ENCODE results near the gene BPIFA1. TPM values are rescaled to one million over a fixed set of nuclear protein-coding genes. Genes with fewer than 3 reads are reported as not detected.
A peak's percentile ranks its signal among the peaks of the same experiment; 100 is the strongest.

The BPIFA1 gene
- total and polyA plus RNA-seq, 9 of the 15 experiments (the other 6 are each of a cell fraction or from before 2014, with no cell fraction given): not detected

DNA sequence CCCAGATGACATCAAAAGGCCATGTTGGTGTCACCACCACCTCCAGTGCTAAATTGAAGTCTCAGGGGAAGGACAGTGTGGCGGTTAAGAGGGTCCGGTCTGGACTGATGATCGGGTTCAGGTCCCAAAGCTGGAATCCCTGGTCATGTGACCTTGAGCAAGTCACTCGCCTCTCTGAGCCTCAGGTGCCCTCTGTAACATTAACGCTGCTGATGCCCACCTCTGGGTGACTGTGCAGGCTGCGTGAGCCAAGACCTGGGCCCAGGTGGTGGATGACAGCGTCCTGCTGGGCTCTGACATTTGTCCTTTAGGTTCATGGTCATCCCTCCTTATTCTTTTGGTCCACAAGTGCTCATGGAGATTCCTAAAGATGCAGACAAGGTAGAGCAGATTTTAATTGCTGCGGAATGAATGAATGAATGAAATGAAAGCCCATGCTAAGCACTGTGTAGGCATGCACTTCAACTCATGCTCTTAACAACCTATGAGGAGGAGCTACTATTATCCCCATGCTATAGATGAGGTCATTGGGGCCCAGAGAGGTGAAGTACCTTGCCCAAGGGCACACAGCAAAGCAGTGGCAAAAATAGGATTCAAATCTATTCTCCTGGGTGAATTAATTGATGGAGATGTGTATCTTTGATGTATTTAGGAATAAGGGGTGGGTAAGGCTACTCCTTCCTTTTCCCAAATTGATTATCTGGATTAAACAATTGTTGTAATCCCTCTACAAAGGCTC lies 46.6 kb downstream of the BPIFA1 start:
- Histone ChIP-seq H3K27ac (ENCODE audit: extremely low read depth, low read depth, low read length) (no peak overlapping the region), H3K4me3 (no peak overlapping the region), H3K9me1 (ENCODE audit: control insufficient read depth, insufficient read depth, low read length) (no peaks in the 10 kb centered on the region), H2AFZ (ENCODE audit: low read depth, low read length) (no peak overlapping the region), H3K79me2 (ENCODE audit: control insufficient read depth, insufficient read depth, low read length) (no peaks in the 10 kb centered on the region), H4K20me1 (replicated peaks; ENCODE audit: control insufficient read depth, insufficient read depth, low read length) (peaks cover 10% of the 10 kb centered on the region; the same call in 1 of the 2 replicates), H3K36me3 (ENCODE audit: control insufficient read depth, insufficient read depth, low read length) (no peaks in the 10 kb centered on the region), H3K4me2 (ENCODE audit: insufficient read depth, low read length) (no peak overlapping the region), H3K27me3 (ENCODE audit: control insufficient read depth in 2 of 2, insufficient read depth in 2 of 2, low read length in 2 of 2) (peaks cover 21 to 71% of the 10 kb centered on the region in 2 experiments; a peak in 4 of 5 replicates), H3K9me3 (replicated peaks; ENCODE audit: control insufficient read depth, insufficient read depth, low read depth, low read length) (no peaks in the 10 kb centered on the region), H3K4me1 (replicated peaks in 1 of 2; ENCODE audit: control insufficient read depth in 2 of 2, insufficient read depth in 2 of 2, low read length in 2 of 2) (no peaks in the 10 kb centered on the region), H3K9ac (ENCODE audit: insufficient read depth in 1 of 2, low read depth in 2 of 2, low read length in 2 of 2) (no peak overlapping the region)
- intact Hi-C loops (cut with micrococcal nuclease) (no loop called here), in situ Hi-C loops (cut with MboI) (no loop called here)
- FAIRE-seq (no peak), DNase-seq (ENCODE audit: extremely low read depth in 1 of 4, low spot score in 3 of 4) (no peak), ATAC-seq (no peak)
- CTCF ChIA-PET (ENCODE audit: low intra/inter-chr PET ratio): no interaction called here
- POLR2A ChIA-PET: no interaction called here
- no TSS peak for BruUV-seq (replicated peaks)
- WGBS (ENCODE audit: insufficient coverage, low coverage, missing lambda C conversion rate): 4% methylated on average over 8 of the region's 8 CpGs
- TF ChIP-seq, protein P1, sequence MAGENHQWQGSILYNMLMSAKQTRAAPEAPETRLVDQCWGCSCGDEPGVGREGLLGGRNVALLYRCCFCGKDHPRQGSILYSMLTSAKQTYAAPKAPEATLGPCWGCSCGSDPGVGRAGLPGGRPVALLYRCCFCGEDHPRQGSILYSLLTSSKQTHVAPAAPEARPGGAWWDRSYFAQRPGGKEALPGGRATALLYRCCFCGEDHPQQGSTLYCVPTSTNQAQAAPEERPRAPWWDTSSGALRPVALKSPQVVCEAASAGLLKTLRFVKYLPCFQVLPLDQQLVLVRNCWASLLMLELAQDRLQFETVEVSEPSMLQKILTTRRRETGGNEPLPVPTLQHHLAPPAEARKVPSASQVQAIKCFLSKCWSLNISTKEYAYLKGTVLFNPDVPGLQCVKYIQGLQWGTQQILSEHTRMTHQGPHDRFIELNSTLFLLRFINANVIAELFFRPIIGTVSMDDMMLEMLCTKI (IDR thresholded peaks at IDR 0.05; ENCODE audit: partially characterized antibody): no peak
- TF ChIP-seq ZNF766 (CRISPR knock-in tag; conservative IDR thresholded peaks at IDR 0.05) (no peak), CBX2 (IDR thresholded peaks at IDR 0.05; ENCODE audit: insufficient read depth, low read length, poor library complexity, severe bottlenecking) (no peak), RBM25 (IDR thresholded peaks at IDR 0.05; ENCODE audit: low read depth, low read length, severe bottlenecking) (peak; percentile 68), USF1 (CRISPR knock-in tag; IDR thresholded peaks at IDR 0.05) (0 out of 2 replicates have a peak, but pooled peaks have one; percentile 14), GTF2F1 (IDR thresholded peaks at IDR 0.05; ENCODE audit: low read depth, low read length) (no peak), ZFP36 (IDR thresholded peaks at IDR 0.05; ENCODE audit: low read depth, low read length, partially characterized antibody) (peak; percentile 46), NFE2 (IDR thresholded peaks at IDR 0.05; ENCODE audit: low read depth) (no peak)
- TF ChIP-seq, protein P2, sequence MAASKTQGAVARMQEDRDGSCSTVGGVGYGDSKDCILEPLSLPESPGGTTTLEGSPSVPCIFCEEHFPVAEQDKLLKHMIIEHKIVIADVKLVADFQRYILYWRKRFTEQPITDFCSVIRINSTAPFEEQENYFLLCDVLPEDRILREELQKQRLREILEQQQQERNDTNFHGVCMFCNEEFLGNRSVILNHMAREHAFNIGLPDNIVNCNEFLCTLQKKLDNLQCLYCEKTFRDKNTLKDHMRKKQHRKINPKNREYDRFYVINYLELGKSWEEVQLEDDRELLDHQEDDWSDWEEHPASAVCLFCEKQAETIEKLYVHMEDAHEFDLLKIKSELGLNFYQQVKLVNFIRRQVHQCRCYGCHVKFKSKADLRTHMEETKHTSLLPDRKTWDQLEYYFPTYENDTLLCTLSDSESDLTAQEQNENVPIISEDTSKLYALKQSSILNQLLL (CRISPR knock-in tag; IDR thresholded peaks at IDR 0.05; ENCODE audit: borderline replicate concordance): no peak
- TF ChIP-seq, protein P3, sequence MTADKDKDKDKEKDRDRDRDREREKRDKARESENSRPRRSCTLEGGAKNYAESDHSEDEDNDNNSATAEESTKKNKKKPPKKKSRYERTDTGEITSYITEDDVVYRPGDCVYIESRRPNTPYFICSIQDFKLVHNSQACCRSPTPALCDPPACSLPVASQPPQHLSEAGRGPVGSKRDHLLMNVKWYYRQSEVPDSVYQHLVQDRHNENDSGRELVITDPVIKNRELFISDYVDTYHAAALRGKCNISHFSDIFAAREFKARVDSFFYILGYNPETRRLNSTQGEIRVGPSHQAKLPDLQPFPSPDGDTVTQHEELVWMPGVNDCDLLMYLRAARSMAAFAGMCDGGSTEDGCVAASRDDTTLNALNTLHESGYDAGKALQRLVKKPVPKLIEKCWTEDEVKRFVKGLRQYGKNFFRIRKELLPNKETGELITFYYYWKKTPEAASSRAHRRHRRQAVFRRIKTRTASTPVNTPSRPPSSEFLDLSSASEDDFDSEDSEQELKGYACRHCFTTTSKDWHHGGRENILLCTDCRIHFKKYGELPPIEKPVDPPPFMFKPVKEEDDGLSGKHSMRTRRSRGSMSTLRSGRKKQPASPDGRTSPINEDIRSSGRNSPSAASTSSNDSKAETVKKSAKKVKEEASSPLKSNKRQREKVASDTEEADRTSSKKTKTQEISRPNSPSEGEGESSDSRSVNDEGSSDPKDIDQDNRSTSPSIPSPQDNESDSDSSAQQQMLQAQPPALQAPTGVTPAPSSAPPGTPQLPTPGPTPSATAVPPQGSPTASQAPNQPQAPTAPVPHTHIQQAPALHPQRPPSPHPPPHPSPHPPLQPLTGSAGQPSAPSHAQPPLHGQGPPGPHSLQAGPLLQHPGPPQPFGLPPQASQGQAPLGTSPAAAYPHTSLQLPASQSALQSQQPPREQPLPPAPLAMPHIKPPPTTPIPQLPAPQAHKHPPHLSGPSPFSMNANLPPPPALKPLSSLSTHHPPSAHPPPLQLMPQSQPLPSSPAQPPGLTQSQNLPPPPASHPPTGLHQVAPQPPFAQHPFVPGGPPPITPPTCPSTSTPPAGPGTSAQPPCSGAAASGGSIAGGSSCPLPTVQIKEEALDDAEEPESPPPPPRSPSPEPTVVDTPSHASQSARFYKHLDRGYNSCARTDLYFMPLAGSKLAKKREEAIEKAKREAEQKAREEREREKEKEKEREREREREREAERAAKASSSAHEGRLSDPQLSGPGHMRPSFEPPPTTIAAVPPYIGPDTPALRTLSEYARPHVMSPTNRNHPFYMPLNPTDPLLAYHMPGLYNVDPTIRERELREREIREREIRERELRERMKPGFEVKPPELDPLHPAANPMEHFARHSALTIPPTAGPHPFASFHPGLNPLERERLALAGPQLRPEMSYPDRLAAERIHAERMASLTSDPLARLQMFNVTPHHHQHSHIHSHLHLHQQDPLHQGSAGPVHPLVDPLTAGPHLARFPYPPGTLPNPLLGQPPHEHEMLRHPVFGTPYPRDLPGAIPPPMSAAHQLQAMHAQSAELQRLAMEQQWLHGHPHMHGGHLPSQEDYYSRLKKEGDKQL (CRISPR knock-in tag; IDR thresholded peaks at IDR 0.05; ENCODE audit: borderline replicate concordance): no peak

Measured in K562 (cell line).